Stomach (tissue), 4 donors: ENCODE results near the gene TRIP13.

Experiments
- EP300 ChIP-seq: sonication (generic); formaldehyde crosslinking; IDR thresholded peaks from one replicate; pipeline ENCODE4 v1.6.1; 2017; ENCODE audit warnings: antibody characterized with exemption
- POLR2A ChIP-seq, 4 donors: fragments of 450-650 bp; IDR thresholded peaks; one replicate each; pipeline ENCODE4 v1.6.1; 2016; ENCODE audit warnings: antibody characterized with exemption in 4 of 4, control low read depth in 2 of 4, mild to moderate bottlenecking in 1 of 4, moderate library complexity in 1 of 4
- POLR2AphosphoS5 ChIP-seq, 3 donors: sonication (generic); formaldehyde crosslinking; IDR thresholded peaks; one replicate each; pipeline ENCODE4 v1.6.1; 2016; ENCODE audit warnings: antibody characterized with exemption in 3 of 3
- TF ChIP-seq, protein P1 (sequence below), 7 experiments: fragments of 450-650 bp in 4 of 7; fragments of 200-600 bp in 3 of 7; sonication (generic) in 3 of 7; IDR thresholded peaks; one replicate each; pipeline ENCODE4 v1.5.1; 2016 to 2019; ENCODE audit warnings: antibody characterized with exemption in 7 of 7, control low read depth in 2 of 7, mild to moderate bottlenecking in 1 of 7

DNA sequence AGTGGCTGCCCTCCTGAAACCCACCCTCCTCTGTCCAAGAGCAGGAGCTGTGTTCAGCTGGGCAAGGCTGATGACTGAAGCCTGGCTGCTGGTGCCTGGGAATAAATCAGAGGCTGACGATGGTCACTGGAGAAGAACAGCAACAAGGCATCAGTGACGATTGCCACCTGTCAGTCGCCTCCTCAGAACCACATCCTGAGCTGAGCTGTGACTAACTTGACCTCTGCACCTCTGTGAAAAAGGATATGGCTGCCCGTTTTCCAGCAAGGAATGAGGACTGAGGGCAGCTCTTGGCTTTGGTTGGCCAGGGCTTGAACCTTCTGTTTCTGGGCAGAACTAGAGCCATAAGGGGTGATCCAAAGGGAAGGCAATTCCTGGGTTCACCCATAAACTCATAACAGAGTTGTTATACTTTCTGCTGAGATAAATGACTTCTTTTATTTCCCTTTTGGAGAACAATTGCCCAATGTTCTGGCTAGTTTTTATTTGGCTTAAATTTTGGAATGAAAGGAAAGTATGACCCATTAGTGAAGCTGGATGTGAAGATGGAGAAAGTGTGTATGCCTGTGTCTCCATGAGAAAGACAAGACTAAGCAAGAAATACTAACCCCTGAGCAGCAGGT lies 40.1 kb downstream of the TRIP13 start:
- no peak for TF ChIP-seq POLR2A (IDR thresholded peaks at IDR 0.05)
- TF ChIP-seq, protein P1, sequence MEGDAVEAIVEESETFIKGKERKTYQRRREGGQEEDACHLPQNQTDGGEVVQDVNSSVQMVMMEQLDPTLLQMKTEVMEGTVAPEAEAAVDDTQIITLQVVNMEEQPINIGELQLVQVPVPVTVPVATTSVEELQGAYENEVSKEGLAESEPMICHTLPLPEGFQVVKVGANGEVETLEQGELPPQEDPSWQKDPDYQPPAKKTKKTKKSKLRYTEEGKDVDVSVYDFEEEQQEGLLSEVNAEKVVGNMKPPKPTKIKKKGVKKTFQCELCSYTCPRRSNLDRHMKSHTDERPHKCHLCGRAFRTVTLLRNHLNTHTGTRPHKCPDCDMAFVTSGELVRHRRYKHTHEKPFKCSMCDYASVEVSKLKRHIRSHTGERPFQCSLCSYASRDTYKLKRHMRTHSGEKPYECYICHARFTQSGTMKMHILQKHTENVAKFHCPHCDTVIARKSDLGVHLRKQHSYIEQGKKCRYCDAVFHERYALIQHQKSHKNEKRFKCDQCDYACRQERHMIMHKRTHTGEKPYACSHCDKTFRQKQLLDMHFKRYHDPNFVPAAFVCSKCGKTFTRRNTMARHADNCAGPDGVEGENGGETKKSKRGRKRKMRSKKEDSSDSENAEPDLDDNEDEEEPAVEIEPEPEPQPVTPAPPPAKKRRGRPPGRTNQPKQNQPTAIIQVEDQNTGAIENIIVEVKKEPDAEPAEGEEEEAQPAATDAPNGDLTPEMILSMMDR (IDR thresholded peaks at IDR 0.05), result no peak
- no peak for TF ChIP-seq POLR2AphosphoS5 (IDR thresholded peaks at IDR 0.05)
- no peak for TF ChIP-seq EP300
